Kidney (tissue), 14 donors: ENCODE data around the gene C7orf33. TPM values are rescaled to one million over a fixed set of nuclear protein-coding genes. Genes with fewer than 3 reads are reported as not detected.

Source experiments
- DNase-seq, 5 donors: peaks; one replicate each; pipeline ENCODE4 v3.0.0-alpha.2; 2013 to 2020
- FAIRE-seq: peaks from 2 replicates; lab custom pipeline; 2012; peaks lifted over from hg19 to GRCh38; lab: Jason Lieb, UNC
- H3K27ac ChIP-seq, 2 donors: one replicate each; pipeline ENCODE4 v1.7.0; 2013; ENCODE audit warnings: low read depth in 2 of 2, low read length in 2 of 2, inconsistent platforms in 1 of 2
- H3K27me3 ChIP-seq: one replicate; pipeline ENCODE4 v1.7.1; 2013; ENCODE audit warnings: low read length, inconsistent platforms; ENCODE audit not compliant: control insufficient read depth, insufficient read depth
- H3K36me3 ChIP-seq, 3 donors: one replicate each; pipeline versions ENCODE4 v1.7.0 to v1.7.1; 2013; ENCODE audit warnings: low read length in 3 of 3, control low read depth in 1 of 3, inconsistent platforms in 1 of 3; ENCODE audit not compliant: insufficient read depth in 3 of 3, control insufficient read depth in 2 of 3
- H3K4me1 ChIP-seq, 3 donors: one replicate each; pipeline versions ENCODE4 v1.7.0 to v1.7.1; 2013; ENCODE audit warnings: low read length in 3 of 3, inconsistent platforms in 1 of 3, low read depth in 1 of 3; ENCODE audit not compliant: control insufficient read depth in 2 of 3, insufficient read depth in 2 of 3
- H3K4me3 ChIP-seq, 3 donors: one replicate each; pipeline versions ENCODE4 v1.7.0 to v1.8.1; 2013; ENCODE audit warnings: low read length in 3 of 3, control low read depth in 1 of 3, inconsistent platforms in 1 of 3
- H3K9ac ChIP-seq, 3 donors: one replicate each; pipeline versions ENCODE4 v1.7.0 to v1.7.1; 2013; ENCODE audit warnings: low read length in 3 of 3, control low read depth in 1 of 3, inconsistent platforms in 1 of 3
- H3K9me3 ChIP-seq, 3 donors: one replicate each; pipeline versions ENCODE4 v1.7.0 to v1.7.1; 2013; ENCODE audit warnings: low read length in 3 of 3, control low read depth in 1 of 3, inconsistent platforms in 1 of 3; ENCODE audit not compliant: control insufficient read depth in 2 of 3, insufficient read depth in 1 of 3
- CTCF ChIP-seq: IDR thresholded peaks from 3 replicates; pipeline ENCODE4 v1.5.1; 2012; ENCODE audit warnings: mild to moderate bottlenecking, moderate library complexity, borderline replicate concordance; ENCODE audit not compliant: insufficient read depth; ENCODE audit errors: extremely low read depth
- intact Hi-C: fragments of 100-400 bp; cut with DNase I; formaldehyde crosslinking; loops from one replicate; pipeline ENCODE4 v1.11.1; 2022
- polyA plus RNA-seq: library from polyadenylated mRNA; stranded (reverse); fragments of 350-450 nt; fragmentation: Illumina TruSeq; extraction: RNeasy Lipid Tissue Mini Kit (QIAGEN cat#74804); gene quantifications from one replicate; pipeline ENCODE4 v1.2.3, GENCODE V29; 2014; ENCODE audit warnings: low read depth, low replicate concordance; ENCODE audit not compliant: insufficient read depth
- total RNA-seq: library from RNA; stranded (reverse); fragmentation: NEBNext Ultra II Directional; extraction: Animal tissue kit (Norgen Biotek cat#: 25700); gene quantifications from one replicate; pipeline ENCODE4 v1.2.1, GENCODE V29; 2021
- donor health status: control.
- donor health status: control.
- donor health status: control.
- donor health status: control.
- donor health status: control.
- donor health status: DM: yes; HTN: yes; CAD: no.
- donor health status: Normal renal cell carcinoma (clear cell type).

C7orf33 gene
- total and polyA plus RNA-seq, 2 donors from 2014 or later = not detected

- H3K27me3 ChIP-seq = no peaks in the 10 kb centered on the region
- DNase-seq (no peak), FAIRE-seq (no peak)
- H3K9ac ChIP-seq = no peak overlapping the region
- no peak overlapping the region for H3K4me3 ChIP-seq
- TF ChIP-seq CTCF = no peak
- H3K27ac ChIP-seq = no peak overlapping the region
- H3K36me3 ChIP-seq = no peaks in the 10 kb centered on the region
- no peaks in the 10 kb centered on the region for H3K4me1 ChIP-seq
- intact Hi-C loops = no loop called here
- H3K9me3 ChIP-seq = no peaks in the 10 kb centered on the region
Measured at GRCh38 chr7:148615085-148615730, 24.6 kb downstream of the C7orf33 start.

DNA sequence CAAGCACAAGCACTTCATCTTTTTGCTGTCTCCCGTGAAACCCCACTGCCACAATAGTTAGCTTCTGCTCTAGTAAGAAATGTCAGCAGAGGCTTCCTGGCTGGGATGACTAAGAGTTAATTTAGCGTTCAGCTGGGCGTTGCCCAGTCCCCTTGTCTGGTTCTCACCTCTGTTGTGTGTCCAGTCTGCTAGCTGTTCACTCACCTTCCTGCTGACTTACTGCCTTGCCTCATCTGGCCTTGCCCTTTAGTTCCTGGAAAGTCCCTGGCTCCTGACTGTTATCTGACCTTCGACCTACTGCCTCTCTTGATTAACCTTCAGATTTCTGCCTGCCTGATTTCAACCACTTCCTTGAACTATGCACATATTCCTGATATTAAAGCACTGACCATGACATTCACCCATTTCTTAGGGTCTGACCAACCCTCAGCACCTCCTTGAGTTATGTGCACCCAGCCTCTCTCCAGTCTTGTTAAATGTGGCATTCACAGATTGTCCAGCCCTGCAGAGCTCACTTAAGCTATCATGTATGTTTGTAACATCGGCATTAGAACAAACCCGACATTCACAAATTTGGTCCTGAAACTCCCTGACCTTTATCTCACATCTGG, 30.3 kb downstream of the C7orf33 start:
- TF ChIP-seq CTCF = no peak
- DNase-seq = no peak

DNA sequence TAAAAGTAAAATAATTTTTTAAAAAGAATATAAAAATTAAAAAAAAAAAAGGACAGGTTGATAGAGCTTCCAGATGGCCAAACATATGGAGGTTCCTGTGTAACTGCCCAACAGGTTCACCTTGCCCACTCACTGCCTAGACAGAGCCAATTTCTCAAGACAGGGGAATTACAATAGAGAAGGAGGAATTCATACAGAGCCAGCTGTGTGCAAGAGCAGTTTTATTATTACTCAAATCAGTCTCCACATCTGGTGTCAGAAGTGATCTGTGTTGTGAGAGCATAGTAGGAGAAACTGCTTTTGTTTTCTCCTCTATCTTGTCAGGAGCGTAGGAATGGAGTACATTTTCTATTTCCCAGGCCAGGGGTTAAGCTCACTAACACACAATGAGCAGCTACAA, 31.0 kb downstream of the C7orf33 start:
- Histone ChIP-seq H3K27ac (no peak overlapping the region), H3K4me3 (no peak overlapping the region), H3K36me3 (no peaks in the 10 kb centered on the region), H3K27me3 (peaks cover 2% of the 10 kb centered on the region), H3K9me3 (no peaks in the 10 kb centered on the region), H3K9ac (no peak overlapping the region), H3K4me1 (no peaks in the 10 kb centered on the region)
- DNase-seq = no peak
- TF ChIP-seq CTCF = no peak
- intact Hi-C loops = no loop called here
- FAIRE-seq = no peak

More for the DNA sequence above, 30.3 kb downstream of the C7orf33 start:
- no peak overlapping the region for H3K4me3 ChIP-seq
- no peak overlapping the region for H3K9ac ChIP-seq
- peaks cover 2% of the 10 kb centered on the region for H3K27me3 ChIP-seq
- no peaks in the 10 kb centered on the region for H3K36me3 ChIP-seq
- no peak for FAIRE-seq
- no peaks in the 10 kb centered on the region for H3K9me3 ChIP-seq
- intact Hi-C loops = no loop called here
- no peak overlapping the region for H3K27ac ChIP-seq
- H3K4me1 ChIP-seq = no peaks in the 10 kb centered on the region
